Activated B cell treated with CpG ODN at 0.5 μM for 24 hours (primary cell): Measurements from ENCODE around the gene HDAC4. TPM values are rescaled to one million over a fixed set of nuclear protein-coding genes. Genes with fewer than 3 reads are reported as not detected.

Source experiments
- ATAC-seq: fragments of 200-7000 bp; cut with Tn5 transposase; one replicate; pipeline ENCODE4 v1.10.0; 2021; ENCODE audit warnings: low read depth, mild to moderate bottlenecking, moderate library complexity
- CTCF ChIA-PET: fragments of 350-600 bp; sonication (Branson Sonifier 250); formaldehyde crosslinking; loops from one replicate; lab custom pipeline; 2021; ENCODE audit warnings: antibody characterized with exemption; lab: Charles Lee
- POLR2A ChIA-PET: fragments of 350-600 bp; sonication (Branson Sonifier 250); formaldehyde crosslinking; loops from one replicate; lab custom pipeline; 2021; ENCODE audit warnings: antibody characterized with exemption; lab: Charles Lee
- DNase-seq: peaks from one replicate; pipeline ENCODE4 v3.0.0; 2022
- H3K27ac Mint-ChIP-seq: one replicate; pipeline ENCODE4 v1.8.0; 2020; ENCODE audit warnings: mixed read lengths
- H3K27me3 Mint-ChIP-seq: one replicate; pipeline ENCODE4 v1.8.0; 2021; ENCODE audit warnings: mixed read lengths
- H3K36me3 Mint-ChIP-seq: one replicate; pipeline ENCODE4 v1.8.0; 2021; ENCODE audit warnings: low read depth, mixed read lengths
- H3K4me1 Mint-ChIP-seq: one replicate; pipeline ENCODE4 v1.8.0; 2021; ENCODE audit warnings: mixed read lengths
- H3K4me3 Mint-ChIP-seq: one replicate; pipeline ENCODE4 v1.8.0; 2020; ENCODE audit warnings: mild to moderate bottlenecking, mixed read lengths
- H3K9me3 Mint-ChIP-seq: one replicate; pipeline ENCODE4 v1.8.0; 2020; ENCODE audit warnings: mixed read lengths
- intact Hi-C: fragments of 100-400 bp; cut with micrococcal nuclease; formaldehyde crosslinking; loops from one replicate; pipeline ENCODE4 v1.15.1; 2024
- total RNA-seq: library from RNA; stranded (reverse); gene quantifications from 2 replicates; pipeline ENCODE4 v1.2.3, GENCODE V29; 2022
- TF ChIP-seq, protein P1 (sequence below): fragments of 200-600 bp; IDR thresholded peaks from one replicate; pipeline ENCODE4 v1.8.0; 2022; ENCODE audit warnings: antibody characterized with exemption, mild to moderate bottlenecking

Gene HDAC4
- total RNA-seq, 1 donor from 2014 or later = 31.9 TPM

DNA sequence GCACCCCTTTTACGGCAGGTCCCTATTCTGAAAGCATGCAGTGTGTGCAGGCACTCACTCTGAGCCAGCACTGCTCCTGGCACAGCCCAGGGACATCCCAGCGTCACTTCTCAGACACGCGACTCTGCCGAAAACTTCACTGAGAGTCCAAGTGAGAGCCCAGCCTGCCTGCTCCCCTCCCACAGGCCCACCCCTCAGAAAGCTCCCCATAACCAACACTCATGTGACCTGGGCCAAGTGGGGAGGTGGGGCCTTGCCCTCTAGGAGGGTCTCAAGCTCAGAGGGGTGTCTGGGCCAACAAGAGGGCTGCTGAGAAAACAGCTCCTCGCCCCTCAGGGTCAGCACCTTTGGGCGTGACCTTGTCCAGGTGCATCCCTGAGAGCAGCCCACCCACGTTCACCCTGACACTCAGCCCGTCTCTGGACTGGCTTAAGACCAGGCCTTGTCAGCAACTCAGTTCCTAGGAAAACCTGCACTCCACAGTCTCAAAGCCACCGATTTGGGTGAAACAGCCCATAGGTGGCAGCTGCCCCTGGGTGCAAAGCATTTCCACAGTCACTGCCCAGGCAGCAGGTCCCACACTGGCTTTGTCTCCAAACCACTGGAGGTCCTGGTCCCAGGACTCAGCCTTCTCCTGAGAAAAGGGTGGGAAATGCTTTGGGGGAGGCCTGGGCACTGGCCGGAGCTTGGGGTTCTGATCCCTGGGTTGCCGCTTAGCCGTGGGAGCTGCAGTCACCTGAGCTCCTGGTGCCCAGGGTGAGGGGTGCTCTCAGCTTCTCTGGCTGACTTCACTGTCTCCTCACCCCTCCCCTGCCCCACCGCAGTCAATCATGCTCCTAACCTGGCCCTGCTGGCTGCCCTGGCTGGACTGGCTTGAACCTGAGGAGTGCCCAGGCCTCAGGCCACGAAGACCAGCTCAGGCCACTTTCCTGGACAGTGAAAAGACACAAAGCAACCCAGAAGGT lies 209.6 kb downstream of the HDAC4 start:
- peaks cover 9% of the 10 kb centered on the region for H3K4me1 Mint-ChIP-seq
- no peak for DNase-seq
- no peak for ATAC-seq
- no peak overlapping the region for H3K4me3 Mint-ChIP-seq
- no peak overlapping the region for H3K27ac Mint-ChIP-seq
- ChIA-PET POLR2A (no interaction called here), CTCF (no interaction called here)
- intact Hi-C loops = no loop called here
- peaks cover 33% of the 10 kb centered on the region for H3K36me3 Mint-ChIP-seq
- TF ChIP-seq, protein P1, sequence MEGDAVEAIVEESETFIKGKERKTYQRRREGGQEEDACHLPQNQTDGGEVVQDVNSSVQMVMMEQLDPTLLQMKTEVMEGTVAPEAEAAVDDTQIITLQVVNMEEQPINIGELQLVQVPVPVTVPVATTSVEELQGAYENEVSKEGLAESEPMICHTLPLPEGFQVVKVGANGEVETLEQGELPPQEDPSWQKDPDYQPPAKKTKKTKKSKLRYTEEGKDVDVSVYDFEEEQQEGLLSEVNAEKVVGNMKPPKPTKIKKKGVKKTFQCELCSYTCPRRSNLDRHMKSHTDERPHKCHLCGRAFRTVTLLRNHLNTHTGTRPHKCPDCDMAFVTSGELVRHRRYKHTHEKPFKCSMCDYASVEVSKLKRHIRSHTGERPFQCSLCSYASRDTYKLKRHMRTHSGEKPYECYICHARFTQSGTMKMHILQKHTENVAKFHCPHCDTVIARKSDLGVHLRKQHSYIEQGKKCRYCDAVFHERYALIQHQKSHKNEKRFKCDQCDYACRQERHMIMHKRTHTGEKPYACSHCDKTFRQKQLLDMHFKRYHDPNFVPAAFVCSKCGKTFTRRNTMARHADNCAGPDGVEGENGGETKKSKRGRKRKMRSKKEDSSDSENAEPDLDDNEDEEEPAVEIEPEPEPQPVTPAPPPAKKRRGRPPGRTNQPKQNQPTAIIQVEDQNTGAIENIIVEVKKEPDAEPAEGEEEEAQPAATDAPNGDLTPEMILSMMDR = no peak
- H3K27me3 Mint-ChIP-seq = no peaks in the 10 kb centered on the region
- H3K9me3 Mint-ChIP-seq = no peaks in the 10 kb centered on the region

DNA sequence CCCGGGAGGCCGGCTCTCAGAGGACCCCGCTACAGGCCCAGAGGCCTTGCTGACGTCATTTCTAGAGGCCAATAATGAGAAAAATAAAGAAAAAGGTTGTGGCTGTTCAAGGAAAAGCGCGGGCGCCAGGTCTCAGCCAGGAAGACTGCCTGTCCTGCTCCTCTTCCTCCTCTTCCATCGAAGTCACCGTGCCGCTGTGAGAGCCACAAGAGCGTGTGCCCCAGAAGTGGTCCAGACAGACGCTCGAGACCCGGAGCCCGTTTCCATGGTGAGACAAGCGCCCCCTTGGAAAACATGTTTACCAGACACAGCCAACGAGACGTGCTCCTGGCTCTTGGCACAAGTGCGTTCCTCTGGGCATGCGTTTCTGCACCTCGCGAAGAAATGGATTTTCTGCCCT lies 210.5 kb downstream of the HDAC4 start:
- POLR2A ChIA-PET = no interaction called here
- peaks cover 40% of the 10 kb centered on the region for H3K36me3 Mint-ChIP-seq
- H3K4me1 Mint-ChIP-seq = peaks cover 9% of the 10 kb centered on the region
- H3K27me3 Mint-ChIP-seq = no peaks in the 10 kb centered on the region
- H3K4me3 Mint-ChIP-seq = no peak overlapping the region
- H3K27ac Mint-ChIP-seq = no peak overlapping the region
- DNase-seq = no peak
- H3K9me3 Mint-ChIP-seq = no peaks in the 10 kb centered on the region
- intact Hi-C loops = no loop called here
- CTCF ChIA-PET = no interaction called here
- no peak for ATAC-seq
- TF ChIP-seq, protein P1 = no peak

DNA sequence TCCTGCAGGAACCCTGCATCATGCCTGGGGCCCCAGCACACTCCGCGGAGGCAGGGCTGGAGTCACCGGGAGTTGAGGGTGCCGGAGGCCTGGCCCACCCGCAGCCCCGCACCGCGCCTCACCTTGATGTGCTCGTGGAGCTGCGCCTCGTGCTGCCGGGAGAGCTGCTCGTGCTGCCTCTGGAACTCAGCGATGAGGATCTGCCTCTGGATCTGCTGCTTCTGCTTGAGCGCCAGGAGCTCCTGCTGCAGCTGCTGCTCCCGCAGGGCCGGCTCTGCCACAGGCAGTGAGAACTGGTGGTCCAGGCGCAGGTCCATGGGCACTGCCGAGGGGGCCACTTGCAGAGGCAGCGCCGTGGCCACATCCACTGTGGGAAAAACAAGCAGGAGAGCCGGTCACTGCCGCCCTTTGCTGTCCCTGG lies 211.1 kb downstream of the HDAC4 start:
- ChIA-PET CTCF (no interaction called here), POLR2A (no interaction called here)
- Mint-ChIP-seq H3K9me3 (no peaks in the 10 kb centered on the region), H3K27me3 (no peaks in the 10 kb centered on the region), H3K27ac (no peak overlapping the region), H3K36me3 (peaks cover 40% of the 10 kb centered on the region), H3K4me1 (peaks cover 9% of the 10 kb centered on the region), H3K4me3 (no peak overlapping the region)
- TF ChIP-seq, protein P1 = no peak
- no peak for ATAC-seq
- intact Hi-C loops = no loop called here
- no peak for DNase-seq

DNA sequence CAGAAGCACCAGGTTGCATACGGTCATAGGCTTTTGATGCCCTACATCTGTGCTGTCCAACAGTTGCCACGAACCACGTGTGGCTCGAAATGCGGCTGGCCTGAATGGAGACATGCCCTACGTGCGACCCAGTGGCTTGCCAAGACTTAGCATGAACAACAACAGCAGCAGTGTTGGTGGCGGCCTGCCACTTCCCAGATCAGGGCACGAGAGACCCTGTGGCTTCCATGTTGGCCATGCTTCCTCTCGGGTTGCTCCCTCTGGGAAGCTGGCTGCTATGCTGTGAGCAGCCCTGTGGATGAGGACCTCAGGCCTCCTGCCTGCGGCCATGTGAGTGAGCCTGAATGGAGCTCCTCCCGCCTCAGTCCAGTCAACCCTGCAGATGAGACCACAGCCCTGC lies 212.3 kb downstream of the HDAC4 start:
- Mint-ChIP-seq H3K27me3 (no peaks in the 10 kb centered on the region), H3K4me1 (peaks cover 9% of the 10 kb centered on the region), H3K4me3 (no peak overlapping the region), H3K27ac (no peak overlapping the region), H3K36me3 (peaks cover 42% of the 10 kb centered on the region), H3K9me3 (no peaks in the 10 kb centered on the region)
- TF ChIP-seq, protein P1 = no peak
- intact Hi-C loops = no loop called here
- no peak for DNase-seq
- no peak for ATAC-seq
- POLR2A ChIA-PET = no interaction called here
- CTCF ChIA-PET = no interaction called here

DNA sequence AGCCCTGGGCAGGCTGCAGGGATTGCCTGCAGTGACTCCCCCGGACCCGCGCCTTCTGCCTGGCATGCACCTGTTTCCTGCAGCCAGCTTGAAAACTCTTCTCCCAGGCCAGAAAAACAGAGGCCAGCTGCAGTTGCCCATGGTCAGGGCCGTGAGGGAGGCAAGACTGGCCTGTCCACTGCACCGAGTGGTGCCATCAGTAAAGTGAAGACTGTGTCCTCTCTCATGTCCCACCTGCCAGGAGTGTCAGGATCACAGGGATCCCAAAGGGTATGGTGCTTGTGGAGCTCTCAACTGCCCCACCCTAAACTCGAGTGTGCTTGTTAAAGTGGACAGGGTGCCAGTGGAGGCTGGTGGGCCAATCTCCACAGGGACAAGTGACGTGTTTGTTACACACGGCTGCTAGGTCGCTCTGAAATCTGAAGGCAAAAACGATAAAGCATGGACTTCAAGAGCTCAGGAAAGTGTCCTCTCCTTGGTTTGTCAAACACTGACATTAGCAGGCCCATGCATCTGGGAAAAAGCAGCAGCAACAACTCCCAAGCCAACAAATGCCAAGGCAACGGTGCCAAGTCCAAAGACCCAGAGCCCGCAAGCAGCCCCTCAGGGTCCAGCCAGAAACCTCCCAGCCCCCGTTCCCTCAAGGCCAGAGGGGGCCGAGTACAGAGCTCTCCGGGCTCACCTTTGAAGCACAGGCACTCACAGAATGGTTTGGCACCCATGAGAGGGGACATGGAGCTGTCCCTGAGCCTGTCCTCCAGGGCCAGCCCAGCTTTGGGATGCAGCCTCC lies 213.2 kb downstream of the HDAC4 start:
- intact Hi-C loops = no loop called here
- CTCF ChIA-PET = no interaction called here
- POLR2A ChIA-PET = no interaction called here
- Mint-ChIP-seq H3K9me3 (no peaks in the 10 kb centered on the region), H3K4me1 (peaks cover 5% of the 10 kb centered on the region), H3K36me3 (peaks cover 42% of the 10 kb centered on the region), H3K4me3 (no peak overlapping the region), H3K27ac (no peak overlapping the region), H3K27me3 (no peaks in the 10 kb centered on the region)
- DNase-seq (no peak), ATAC-seq (no peak)
- TF ChIP-seq, protein P1 = no peak
